ENCODE measurements around the gene ANXA10.

- TF ChIP-seq CTCF (IDR thresholded peaks at IDR 0.05; ENCODE audit: extremely low read depth in 1 of 2, insufficient read depth in 1 of 2, low read depth in 1 of 2, low read length in 2 of 2) (no peak), POLR2AphosphoS5 (IDR thresholded peaks at IDR 0.05; ENCODE audit: insufficient read depth, low read depth, low read length) (no peak), EZH2 (IDR thresholded peaks at IDR 0.05; ENCODE audit: borderline replicate concordance, low read depth, low read length, severe bottlenecking) (no peak), JUN (IDR thresholded peaks at IDR 0.05; ENCODE audit: borderline replicate concordance, insufficient read depth, insufficient read length, low read depth) (no peak)
Measured at GRCh38 chr4:168188754-168189153, 96.4 kb downstream of the ANXA10 start.
